ENCODE measurements around the gene MRPS9. TPM values are rescaled to one million over a fixed set of nuclear protein-coding genes. Genes with fewer than 3 reads are reported as not detected.

MRPS9 gene
- total RNA-seq, 1 experiment from 2014 or later, result 49.7 TPM

GRCh38 chr2:105071379-105071778 lies 33.5 kb downstream of the MRPS9 start:
- H2AFZ ChIP-seq (ENCODE audit: low read depth, low read length, poor library complexity, severe bottlenecking), result no peak overlapping the region
- H3K27me3 ChIP-seq (ENCODE audit: insufficient read depth, low read length), result no peaks in the 10 kb centered on the region
- intact Hi-C loops (cut with micrococcal nuclease), result no loop called here
- DNase-seq (ENCODE audit: low read depth, low spot score) (no peak), ATAC-seq (no peak)
- H3K9me3 ChIP-seq (ENCODE audit: control insufficient read depth in 1 of 2, insufficient read depth in 1 of 2, low read depth in 1 of 2, low read length in 2 of 2), result no peaks in the 10 kb centered on the region
- H3K27ac ChIP-seq (ENCODE audit: low read depth, low read length), result no peak overlapping the region
- no peaks in the 10 kb centered on the region for H3K9me2 ChIP-seq (ENCODE audit: insufficient read depth)
- H3K9ac ChIP-seq (ENCODE audit: low read length), result no peak overlapping the region
- peaks cover 16% of the 10 kb centered on the region; the same call in 1 of the 2 replicates for H3K79me2 ChIP-seq (ENCODE audit: insufficient read depth, low read length)
- BruUV-seq (replicated peaks), result no TSS peak
- no peak overlapping the region for H3K4me3 ChIP-seq (replicated peaks in 1 of 2; ENCODE audit: low read depth in 1 of 2, low read length in 2 of 2)
- ChIA-PET CTCF (no interaction called here), RAD21 (ENCODE audit: low non-redundant PET in 1 of 2, low total read pairs in 2 of 2, uncharacterized antibody in 2 of 2, unreplicated experiment in 2 of 2) (no interaction called here), POLR2A (no interaction called here)
- no peak overlapping the region for H3K4me2 ChIP-seq (ENCODE audit: low read length)
- TF ChIP-seq FOSL1 (IDR thresholded peaks at IDR 0.05; ENCODE audit: low read depth) (no peak), CEBPB (IDR thresholded peaks at IDR 0.05; ENCODE audit: low read depth) (no peak), RAD21 (IDR thresholded peaks at IDR 0.05; ENCODE audit: low read depth) (no peak), SP1 (IDR thresholded peaks at IDR 0.05; ENCODE audit: low read depth) (no peak), SRF (IDR thresholded peaks at IDR 0.05; ENCODE audit: low read depth) (no peak), ELF1 (IDR thresholded peaks at IDR 0.05; ENCODE audit: borderline replicate concordance, low read depth) (no peak)
- H3K36me3 ChIP-seq (ENCODE audit: control insufficient read depth in 1 of 2, insufficient read depth in 2 of 2, low read length in 2 of 2), result no peaks in the 10 kb centered on the region
- H3K4me1 ChIP-seq (ENCODE audit: control insufficient read depth in 1 of 2, insufficient read depth in 2 of 2, low read length in 2 of 2), result no peaks in the 10 kb centered on the region
- H4K20me1 ChIP-seq (ENCODE audit: insufficient read depth), result no peaks in the 10 kb centered on the region

- BruUV-seq (replicated peaks), result no TSS peak
- no peaks in the 10 kb centered on the region for H3K4me1 ChIP-seq (ENCODE audit: control insufficient read depth in 1 of 2, insufficient read depth in 2 of 2, low read length in 2 of 2)
- peaks cover 15% of the 10 kb centered on the region; the same call in 1 of the 2 replicates for H3K79me2 ChIP-seq (ENCODE audit: insufficient read depth, low read length)
- H3K4me3 ChIP-seq (replicated peaks in 1 of 2; ENCODE audit: low read depth in 1 of 2, low read length in 2 of 2), result no peak overlapping the region
- ATAC-seq (no peak), DNase-seq (ENCODE audit: low read depth, low spot score) (no peak)
- POLR2A ChIA-PET, result no interaction called here
- no peaks in the 10 kb centered on the region for H3K27me3 ChIP-seq (ENCODE audit: insufficient read depth, low read length)
- intact Hi-C loops (cut with micrococcal nuclease), result no loop called here
- RAD21 ChIA-PET (ENCODE audit: low non-redundant PET in 1 of 2, low total read pairs in 2 of 2, uncharacterized antibody in 2 of 2, unreplicated experiment in 2 of 2), result no interaction called here
- no peaks in the 10 kb centered on the region for H3K9me2 ChIP-seq (ENCODE audit: insufficient read depth)
- H4K20me1 ChIP-seq (ENCODE audit: insufficient read depth), result no peaks in the 10 kb centered on the region
- no peak overlapping the region for H2AFZ ChIP-seq (ENCODE audit: low read depth, low read length, poor library complexity, severe bottlenecking)
- TF ChIP-seq EZH2phosphoT487 (IDR thresholded peaks at IDR 0.05; ENCODE audit: borderline replicate concordance) (no peak), EGR1 (IDR thresholded peaks at IDR 0.05; ENCODE audit: low read depth) (no peak), JUND (IDR thresholded peaks at IDR 0.05) (no peak), RAD21 (IDR thresholded peaks at IDR 0.05; ENCODE audit: low read depth) (no peak), POLR2AphosphoS5 (IDR thresholded peaks at IDR 0.05; ENCODE audit: low read depth, low read length) (no peak), FOSL1 (IDR thresholded peaks at IDR 0.05; ENCODE audit: low read depth) (no peak), CTCF (IDR thresholded peaks at IDR 0.05 in 2 of 3, conservative IDR thresholded peaks at IDR 0.05 in 1 of 3; ENCODE audit: borderline replicate concordance in 1 of 3, insufficient read depth in 1 of 3, low read depth in 2 of 3, low read length in 2 of 3) (no peak)
- TF ChIP-seq, protein P1, sequence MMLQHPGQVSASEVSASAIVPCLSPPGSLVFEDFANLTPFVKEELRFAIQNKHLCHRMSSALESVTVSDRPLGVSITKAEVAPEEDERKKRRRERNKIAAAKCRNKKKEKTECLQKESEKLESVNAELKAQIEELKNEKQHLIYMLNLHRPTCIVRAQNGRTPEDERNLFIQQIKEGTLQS (IDR thresholded peaks at IDR 0.05), result no peak
- H3K9me3 ChIP-seq (ENCODE audit: control insufficient read depth in 1 of 2, insufficient read depth in 1 of 2, low read depth in 1 of 2, low read length in 2 of 2), result no peaks in the 10 kb centered on the region
- no peaks in the 10 kb centered on the region for H3K36me3 ChIP-seq (ENCODE audit: control insufficient read depth in 1 of 2, insufficient read depth in 2 of 2, low read length in 2 of 2)
- H3K4me2 ChIP-seq (ENCODE audit: low read length), result no peak overlapping the region
- no peak overlapping the region for H3K27ac ChIP-seq (ENCODE audit: low read depth, low read length)
- CTCF ChIA-PET, result no interaction called here
- no peak overlapping the region for H3K9ac ChIP-seq (ENCODE audit: low read length)
Observed at GRCh38 chr2:105072039-105072438, 34.2 kb downstream of the MRPS9 start.
